Spleen (tissue), 7 donors: Measurements from ENCODE around the gene CASP6.

Experiments used
- POLR2A ChIP-seq, 3 donors: fragments of 450-650 bp; IDR thresholded peaks; one replicate each; pipeline ENCODE4 v1.5.1; 2017; ENCODE audit warnings: antibody characterized with exemption in 3 of 3, mild to moderate bottlenecking in 1 of 3
- TF ChIP-seq, protein P1 (sequence below), 11 experiments: fragments of 200-600 bp in 7 of 11; fragments of 450-650 bp in 4 of 11; sonication (generic) in 4 of 11; IDR thresholded peaks in 8 of 11; conservative IDR thresholded peaks in 3 of 11; 1 replicate in 7 of 11; 2 replicates in 4 of 11; pipeline versions ENCODE4 v1.4.0 to v1.8.0; 2016 to 2021; ENCODE audit warnings: antibody characterized with exemption in 11 of 11, inconsistent platforms in 4 of 11, mild to moderate bottlenecking in 1 of 11
- donor health status: DM: no; HTN: no; CAD: no; lungs with moderate emphysema.
- donor health status: DM: no; HTN: no; CAD: no.
- donor health status: DM: no; HTN: no; CAD: no.

DNA sequence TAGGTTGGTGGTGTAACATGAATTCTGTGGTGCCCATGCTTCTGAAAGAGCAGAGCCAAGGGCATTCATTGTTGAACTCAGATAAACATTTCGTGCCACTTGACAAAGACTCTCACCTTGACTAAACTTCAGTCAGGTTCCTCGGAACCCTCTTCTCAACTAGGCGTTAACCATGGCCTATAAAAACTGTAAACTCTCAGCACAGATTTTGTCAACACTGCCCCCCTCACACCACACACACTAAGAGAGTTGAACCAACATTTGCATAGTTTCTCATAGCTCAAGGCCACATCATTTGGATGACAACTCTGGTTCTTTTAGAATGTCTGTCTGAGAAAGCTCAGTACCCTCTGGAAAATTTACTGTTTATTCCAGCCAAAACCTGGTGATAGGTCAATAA, 28.1 kb downstream of the CASP6 start:
- TF ChIP-seq, protein P1, sequence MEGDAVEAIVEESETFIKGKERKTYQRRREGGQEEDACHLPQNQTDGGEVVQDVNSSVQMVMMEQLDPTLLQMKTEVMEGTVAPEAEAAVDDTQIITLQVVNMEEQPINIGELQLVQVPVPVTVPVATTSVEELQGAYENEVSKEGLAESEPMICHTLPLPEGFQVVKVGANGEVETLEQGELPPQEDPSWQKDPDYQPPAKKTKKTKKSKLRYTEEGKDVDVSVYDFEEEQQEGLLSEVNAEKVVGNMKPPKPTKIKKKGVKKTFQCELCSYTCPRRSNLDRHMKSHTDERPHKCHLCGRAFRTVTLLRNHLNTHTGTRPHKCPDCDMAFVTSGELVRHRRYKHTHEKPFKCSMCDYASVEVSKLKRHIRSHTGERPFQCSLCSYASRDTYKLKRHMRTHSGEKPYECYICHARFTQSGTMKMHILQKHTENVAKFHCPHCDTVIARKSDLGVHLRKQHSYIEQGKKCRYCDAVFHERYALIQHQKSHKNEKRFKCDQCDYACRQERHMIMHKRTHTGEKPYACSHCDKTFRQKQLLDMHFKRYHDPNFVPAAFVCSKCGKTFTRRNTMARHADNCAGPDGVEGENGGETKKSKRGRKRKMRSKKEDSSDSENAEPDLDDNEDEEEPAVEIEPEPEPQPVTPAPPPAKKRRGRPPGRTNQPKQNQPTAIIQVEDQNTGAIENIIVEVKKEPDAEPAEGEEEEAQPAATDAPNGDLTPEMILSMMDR (IDR thresholded peaks at IDR 0.05 in 8 of 11, conservative IDR thresholded peaks at IDR 0.05 in 3 of 11): no peak
- TF ChIP-seq POLR2A (IDR thresholded peaks at IDR 0.05): no peak
